Caco-2 (cell line): ENCODE results near the gene RBMXL3. TPM values are rescaled to one million over a fixed set of nuclear protein-coding genes. Genes with fewer than 3 reads are reported as not detected.

ENCODE experiments used
- Bru-seq: library from RNA; stranded (reverse); fragments of 400-500 nt; gene quantifications from one replicate; lab custom pipeline; 2021; lab: Mats Ljungman, UMichigan
- BruChase-seq, 2 experiments: library from RNA; stranded (reverse); fragments of 400-500 nt; gene quantifications; one replicate each; lab custom pipeline; 2021; lab: Mats Ljungman, UMichigan
- BruUV-seq: library from RNA; stranded (reverse); fragments of 400-500 nt; replicated peaks from 2 replicates; lab custom pipeline; 2021; lab: Mats Ljungman, UMichigan
- CTCF ChIA-PET: fragments of 300-600 bp; sonication (Branson Sonifier 250); formaldehyde crosslinking; loops from one replicate; lab custom pipeline; 2022; ENCODE audit warnings: antibody characterized with exemption; lab: Charles Lee
- POLR2A ChIA-PET: fragments of 300-600 bp; sonication (Branson Sonifier 250); formaldehyde crosslinking; loops from one replicate; lab custom pipeline; 2022; ENCODE audit warnings: antibody characterized with exemption; lab: Charles Lee
- DNase-seq, 2 experiments: peaks; one replicate each; pipeline versions ENCODE4 v3.0.0 to v3.0.0-alpha.2; 2020 to 2022
- H3K27me3 ChIP-seq: replicated peaks from 2 replicates; pipeline ENCODE4 v1.6.0; 2011; ENCODE audit warnings: low read length; ENCODE audit not compliant: control insufficient read depth, insufficient read depth
- H3K36me3 ChIP-seq: 2 replicates; pipeline ENCODE4 v1.5.1; 2011; ENCODE audit warnings: low read length; ENCODE audit not compliant: control insufficient read depth, insufficient read depth
- H3K4me1 ChIP-seq: fragments of 250-450 bp; sonication (Bioruptor Pico); 2 replicates; pipeline ENCODE4 v1.5.1; 2020; ENCODE audit warnings: mild to moderate bottlenecking
- H3K4me3 ChIP-seq: 2 replicates; pipeline ENCODE4 v1.5.1; 2011; ENCODE audit warnings: low read depth, mild to moderate bottlenecking, control low read depth, low read length
- H3K9me3 ChIP-seq: fragments of 250-450 bp; sonication (Bioruptor Pico); 2 replicates; pipeline ENCODE4 v1.5.1; 2020; ENCODE audit warnings: mild to moderate bottlenecking, moderate library complexity
- H3K27ac Mint-ChIP-seq: one replicate; pipeline ENCODE4 v1.8.0; 2022; ENCODE audit warnings: mixed read lengths; ENCODE audit not compliant: unreplicated experiment
- H3K27me3 Mint-ChIP-seq: one replicate; pipeline ENCODE4 v1.8.0; 2022; ENCODE audit warnings: mixed read lengths; ENCODE audit not compliant: insufficient read depth, unreplicated experiment
- H3K36me3 Mint-ChIP-seq: one replicate; pipeline ENCODE4 v1.8.0; 2022; ENCODE audit warnings: mild to moderate bottlenecking, mixed read lengths; ENCODE audit not compliant: insufficient read depth, unreplicated experiment
- H3K4me1 Mint-ChIP-seq: one replicate; pipeline ENCODE4 v1.8.0; 2022; ENCODE audit warnings: low read depth, mixed read lengths; ENCODE audit not compliant: unreplicated experiment
- H3K4me3 Mint-ChIP-seq: one replicate; pipeline ENCODE4 v1.8.0; 2022; ENCODE audit warnings: mild to moderate bottlenecking, moderate library complexity, mixed read lengths; ENCODE audit not compliant: unreplicated experiment
- H3K9me3 Mint-ChIP-seq: one replicate; pipeline ENCODE4 v1.8.0; 2022; ENCODE audit warnings: mixed read lengths; ENCODE audit not compliant: unreplicated experiment
- CTCF ChIP-seq, 2 experiments: fragments of 200-600 bp in 1 of 2; IDR thresholded peaks; 1 replicate in 1 of 2; 2 replicates in 1 of 2; pipeline versions ENCODE4 v1.5.1 to v1.8.0; 2011 to 2022; ENCODE audit warnings: antibody characterized with exemption in 1 of 2, control low read depth in 1 of 2, inconsistent platforms in 1 of 2, low read depth in 1 of 2, low read length in 1 of 2, mild to moderate bottlenecking in 1 of 2, moderate library complexity in 1 of 2; ENCODE audit not compliant: insufficient read depth in 1 of 2, severe bottlenecking in 1 of 2, unreplicated experiment in 1 of 2
- intact Hi-C: fragments of 100-400 bp; cut with micrococcal nuclease; formaldehyde crosslinking; loops from one replicate; pipeline ENCODE4 v1.10.0; 2022; ENCODE audit not compliant: unreplicated experiment
- long read RNA-seq: library from polyadenylated mRNA; stranded (forward); transcript quantifications from one replicate; pipeline ENCODE4 v2.0.0, GENCODE V29; 2022
- total RNA-seq: library from RNA; stranded (reverse); gene quantifications from 2 replicates; pipeline ENCODE4 v1.2.3, GENCODE V29; 2022

The RBMXL3 gene
- total RNA-seq (not detected in 2 replicates), Bru-seq, nascent RNA (not detected), BruChase-seq, experiment 1, labeled RNA remaining after a 2-hour chase (not detected), BruChase-seq, experiment 2, labeled RNA remaining after a 6-hour chase (not detected)
- long read RNA-seq = 0 reads

GRCh38 chrX:115189110-115189509, at the start of gene RBMXL3:
Gene RBMXL3 (plus strand): TSS chrX:115189410. CDS start chrX:115189442, 32 bp downstream.
- no peaks in the 10 kb centered on the region for H3K9me3 Mint-ChIP-seq

GRCh38 chrX:115142057-115142456, 47.2 kb upstream of the RBMXL3 start:
- Mint-ChIP-seq H3K27ac (no peak overlapping the region), H3K27me3 (no peaks in the 10 kb centered on the region), H3K4me3 (no peak overlapping the region), H3K9me3 (peaks cover 9% of the 10 kb centered on the region), H3K36me3 (no peaks in the 10 kb centered on the region), H3K4me1 (no peaks in the 10 kb centered on the region)
- POLR2A ChIA-PET = no interaction called here
- H3K4me1 ChIP-seq = no peaks in the 10 kb centered on the region
- no peaks in the 10 kb centered on the region for H3K9me3 ChIP-seq
- no TSS peak for BruUV-seq
- CTCF ChIA-PET = no interaction called here
- TF ChIP-seq CTCF (IDR thresholded peaks at IDR 0.05; ENCODE audit: insufficient read depth in 1 of 2, low read depth in 1 of 2, low read length in 1 of 2, severe bottlenecking in 1 of 2, unreplicated experiment in 1 of 2) = no peak
- intact Hi-C loops = no loop called here
- DNase-seq = no peak
- H3K4me3 ChIP-seq = no peak overlapping the region
- no peaks in the 10 kb centered on the region for H3K36me3 ChIP-seq
- H3K27me3 ChIP-seq = no peaks in the 10 kb centered on the region

More at GRCh38 chrX:115189110-115189509, at the start of gene RBMXL3:
- no peak for TF ChIP-seq CTCF (IDR thresholded peaks at IDR 0.05; ENCODE audit: insufficient read depth in 1 of 2, low read depth in 1 of 2, low read length in 1 of 2, severe bottlenecking in 1 of 2, unreplicated experiment in 1 of 2)
- Mint-ChIP-seq H3K27ac (no peak within 1 kb of the TSS), H3K27me3 (no peaks in the 10 kb centered on the region), H3K36me3 (no peaks in the 10 kb centered on the region), H3K4me3 (no peak within 1 kb of the TSS), H3K4me1 (no peaks in the 10 kb centered on the region)
- intact Hi-C loops = no loop called here
- Histone ChIP-seq H3K4me1 (no peaks in the 10 kb centered on the region), H3K9me3 (no peaks in the 10 kb centered on the region), H3K27me3 (no peaks in the 10 kb centered on the region), H3K4me3 (no peak within 1 kb of the TSS), H3K36me3 (no peaks in the 10 kb centered on the region)
- ChIA-PET CTCF (no interaction called here), POLR2A (no interaction called here)
- no peak for DNase-seq
- no TSS peak for BruUV-seq

GRCh38 chrX:115147220-115147619, 42.0 kb upstream of the RBMXL3 start:
- Histone ChIP-seq H3K4me1 (no peaks in the 10 kb centered on the region), H3K4me3 (no peak overlapping the region), H3K27me3 (no peaks in the 10 kb centered on the region), H3K36me3 (no peaks in the 10 kb centered on the region), H3K9me3 (no peaks in the 10 kb centered on the region)
- BruUV-seq = no TSS peak
- Mint-ChIP-seq H3K36me3 (no peaks in the 10 kb centered on the region), H3K9me3 (peaks cover 8% of the 10 kb centered on the region), H3K4me1 (no peaks in the 10 kb centered on the region), H3K27ac (no peak overlapping the region), H3K27me3 (peaks cover 3% of the 10 kb centered on the region), H3K4me3 (no peak overlapping the region)
- intact Hi-C loops = loop anchor here (2.0 to 5.0 kb wide), 3 partner anchors 520 to 1218 kb away; no protein-coding TSS in a partner anchor
- ChIA-PET POLR2A (no interaction called here), CTCF (no interaction called here)
- DNase-seq = no peak
- peak; percentile 13 to 31 for TF ChIP-seq CTCF (IDR thresholded peaks at IDR 0.05; ENCODE audit: insufficient read depth in 1 of 2, low read depth in 1 of 2, low read length in 1 of 2, severe bottlenecking in 1 of 2, unreplicated experiment in 1 of 2)
